ENCODE measurements around the gene FAM20B. TPM values are rescaled to one million over a fixed set of nuclear protein-coding genes. Genes with fewer than 3 reads are reported as not detected.

Gene FAM20B
- total RNA-seq, 4 donors from 2014 or later = 58.8 to 78.3 (median 76.5) TPM

DNA sequence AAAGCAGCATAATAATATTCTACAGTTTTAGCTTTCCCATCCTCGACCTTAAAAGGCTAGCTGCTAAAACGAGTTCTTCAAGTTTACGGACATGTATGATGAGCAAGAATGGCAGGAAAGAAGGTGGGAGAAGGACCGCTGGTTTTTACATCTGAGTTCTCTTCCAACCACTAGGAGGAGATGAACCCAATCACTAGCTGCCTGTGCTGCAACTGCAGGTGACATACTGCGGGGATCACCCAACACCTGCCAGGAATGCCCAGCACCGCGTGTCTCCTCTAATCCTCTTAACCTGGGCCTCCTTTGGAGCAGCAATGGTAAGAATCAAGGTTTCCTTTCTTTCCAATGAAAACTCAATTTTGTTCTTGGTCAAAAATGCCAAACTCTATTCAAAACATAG, 79.7 kb downstream of the FAM20B start:
- H3K4me1 ChIP-seq = no peaks in the 10 kb centered on the region
- no peak overlapping the region for H3K27ac ChIP-seq
- H3K4me3 ChIP-seq = no peak overlapping the region
- H3K27me3 ChIP-seq = no peaks in the 10 kb centered on the region
- H3K36me3 ChIP-seq = peaks cover 0 to 55% of the 10 kb centered on the region in 2 donors
- no peaks in the 10 kb centered on the region for H3K9me3 ChIP-seq
- no peak for ATAC-seq
- WGBS, 2 donors (ENCODE audit: low coverage in 1 of 2) = 66 to 69% methylated on average over 7 of the region's 7 CpGs
- TF ChIP-seq CTCF (IDR thresholded peaks at IDR 0.05) = peak in 2 of 4 experiments; percentile 11 to 20
- no peak for TF ChIP-seq EP300 (IDR thresholded peaks at IDR 0.05)

- Histone ChIP-seq H3K27ac (no peak overlapping the region), H3K4me3 (no peak overlapping the region), H3K9me3 (no peaks in the 10 kb centered on the region), H3K27me3 (no peaks in the 10 kb centered on the region), H3K36me3 (peaks cover 0 to 68% of the 10 kb centered on the region in 2 donors), H3K4me1 (no peaks in the 10 kb centered on the region)
- TF ChIP-seq POLR2A (IDR thresholded peaks at IDR 0.05) (no peak), EP300 (IDR thresholded peaks at IDR 0.05) (no peak), POLR2AphosphoS5 (IDR thresholded peaks at IDR 0.05) (no peak), CTCF (IDR thresholded peaks at IDR 0.05) (no peak)
- 83 to 97% methylated on average over 4 to 6 of the region's 15 CpGs for WGBS, 2 donors (ENCODE audit: low coverage in 1 of 2)
- ATAC-seq = no peak
Observed at GRCh38 chr1:179107706-179108629, 82.3 kb downstream of the FAM20B start.

GRCh38 chr1:179108644-179109043, 83.0 kb downstream of the FAM20B start:
- WGBS, 2 donors (ENCODE audit: low coverage in 1 of 2) = no CpG with 5 or more reads among the region's 2 CpGs
- TF ChIP-seq POLR2A (IDR thresholded peaks at IDR 0.05) (no peak), EP300 (IDR thresholded peaks at IDR 0.05) (no peak), CTCF (IDR thresholded peaks at IDR 0.05) (no peak), POLR2AphosphoS5 (IDR thresholded peaks at IDR 0.05) (no peak)
- H3K4me3 ChIP-seq = no peak overlapping the region
- H3K27ac ChIP-seq = no peak overlapping the region
- no peak for ATAC-seq
- no peaks in the 10 kb centered on the region for H3K4me1 ChIP-seq
- H3K27me3 ChIP-seq = no peaks in the 10 kb centered on the region
- peaks cover 0 to 73% of the 10 kb centered on the region in 2 donors for H3K36me3 ChIP-seq
- no peaks in the 10 kb centered on the region for H3K9me3 ChIP-seq

- H3K36me3 ChIP-seq = peaks cover 0 to 90% of the 10 kb centered on the region in 2 donors
- no peak for TF ChIP-seq POLR2AphosphoS5 (IDR thresholded peaks at IDR 0.05)
- no peak for TF ChIP-seq POLR2A (IDR thresholded peaks at IDR 0.05)
- TF ChIP-seq CTCF (IDR thresholded peaks at IDR 0.05) = no peak
- no peak for TF ChIP-seq EP300 (IDR thresholded peaks at IDR 0.05)
Observed at GRCh38 chr1:179115181-179115580, 89.5 kb downstream of the FAM20B start.

GRCh38 chr1:179119513-179119912, 93.8 kb downstream of the FAM20B start:
- no peak overlapping the region for H3K4me3 ChIP-seq
- no peaks in the 10 kb centered on the region for H3K9me3 ChIP-seq
- no peak for ATAC-seq
- no peak overlapping the region for H3K27ac ChIP-seq
- TF ChIP-seq POLR2AphosphoS5 (IDR thresholded peaks at IDR 0.05) (no peak), CTCF (IDR thresholded peaks at IDR 0.05) (no peak), POLR2A (IDR thresholded peaks at IDR 0.05) (no peak), EP300 (IDR thresholded peaks at IDR 0.05) (no peak)
- peaks cover 0 to 7% (median 0%) of the 10 kb centered on the region in 3 donors for H3K4me1 ChIP-seq
- no peaks in the 10 kb centered on the region for H3K27me3 ChIP-seq
- peaks cover 0 to 70% of the 10 kb centered on the region in 2 donors for H3K36me3 ChIP-seq

More at GRCh38 chr1:179115181-179115580, 89.5 kb downstream of the FAM20B start:
- WGBS, 2 donors (ENCODE audit: low coverage in 1 of 2) = 33 to 82% methylated on average over 1 to 3 of the region's 3 CpGs
- Histone ChIP-seq H3K27me3 (no peaks in the 10 kb centered on the region), H3K27ac (no peak overlapping the region), H3K9me3 (no peaks in the 10 kb centered on the region), H3K4me1 (no peaks in the 10 kb centered on the region), H3K4me3 (no peak overlapping the region)
- no peak for ATAC-seq
